Measurements from ENCODE around the gene COL23A1.

Gene COL23A1

DNA sequence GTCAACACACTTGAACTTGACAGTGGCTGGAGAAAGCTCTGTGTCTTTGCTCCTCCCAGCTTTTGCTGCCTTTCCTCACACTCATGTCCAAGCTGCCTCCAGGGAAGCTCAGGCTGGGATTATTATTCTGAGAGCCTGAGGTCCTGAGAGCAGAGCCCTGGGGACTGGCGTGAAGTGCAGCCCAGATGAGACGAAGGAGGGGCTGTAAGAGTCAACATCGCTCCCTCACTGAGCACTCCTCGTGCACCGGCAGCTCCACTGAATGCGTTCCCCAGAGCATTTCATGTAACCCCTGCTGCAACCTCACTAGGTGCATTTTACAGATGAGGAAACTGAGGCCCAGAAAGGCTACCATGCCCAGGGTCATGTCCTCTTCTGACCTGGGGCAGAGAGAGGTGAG lies 294.1 kb downstream of the COL23A1 start:
- H3K14ac ChIP-seq (ENCODE audit: low read length): no peak overlapping the region
- WGBS, 2 donors (ENCODE audit: extremely low coverage in 2 of 2, insufficient read length in 2 of 2, insufficient replicate concordance in 1 of 2): no CpG with 5 or more reads among the region's 6 CpGs
- H3K18ac ChIP-seq (ENCODE audit: low read length): no peak overlapping the region
- H3K36me3 ChIP-seq (replicated peaks in 1 of 2; ENCODE audit: control insufficient read depth in 2 of 2, insufficient read depth in 2 of 2, low read length in 2 of 2): no peaks in the 10 kb centered on the region
- no peak overlapping the region for H2AFZ ChIP-seq (ENCODE audit: low read length)
- no peak overlapping the region for H3K4me3 ChIP-seq (ENCODE audit: low read length in 2 of 2)
- no peak overlapping the region for H2BK120ac ChIP-seq (ENCODE audit: low read depth, low read length)
- no peak overlapping the region for H3K4me2 ChIP-seq (ENCODE audit: insufficient read depth, low read length, poor library complexity, severe bottlenecking)
- H3K9ac ChIP-seq (ENCODE audit: low read depth, low read length, poor library complexity): no peak overlapping the region
- H3K4ac ChIP-seq (ENCODE audit: low read length): no peak overlapping the region
- no peak overlapping the region for H2AK5ac ChIP-seq (ENCODE audit: low read depth, low read length)
- H4K91ac ChIP-seq (ENCODE audit: low read depth, low read length, poor library complexity): no peak overlapping the region
- no peak overlapping the region for H4K8ac ChIP-seq (ENCODE audit: low read depth, low read length)
- H3K79me1 ChIP-seq (ENCODE audit: low read depth, low read length): no peaks in the 10 kb centered on the region
- H3K27ac ChIP-seq (replicated peaks; ENCODE audit: low read length): no peak overlapping the region
- no peak overlapping the region for H3K23ac ChIP-seq (ENCODE audit: low read depth, low read length, poor library complexity)
- DNase-seq (ENCODE audit: low spot score): no peak
- H2BK12ac ChIP-seq (ENCODE audit: low read length): no peak overlapping the region
- peaks cover 0 to 5% of the 10 kb centered on the region in 2 donors for H3K9me3 ChIP-seq (replicated peaks in 1 of 2; ENCODE audit: control insufficient read depth in 2 of 2, insufficient read depth in 1 of 2, low read depth in 1 of 2, low read length in 2 of 2)
- no peaks in the 10 kb centered on the region for H3K27me3 ChIP-seq (ENCODE audit: control insufficient read depth in 3 of 3, insufficient read depth in 3 of 3, low read depth in 1 of 3, low read length in 3 of 3)
- H2BK5ac ChIP-seq (ENCODE audit: low read length): no peak overlapping the region
- H3K4me1 ChIP-seq (ENCODE audit: control insufficient read depth in 2 of 2, insufficient read depth in 1 of 2, low read depth in 1 of 2, low read length in 2 of 2): peaks cover 0 to 3% of the 10 kb centered on the region in 2 donors
- H2BK15ac ChIP-seq (ENCODE audit: low read length): no peak overlapping the region

DNA sequence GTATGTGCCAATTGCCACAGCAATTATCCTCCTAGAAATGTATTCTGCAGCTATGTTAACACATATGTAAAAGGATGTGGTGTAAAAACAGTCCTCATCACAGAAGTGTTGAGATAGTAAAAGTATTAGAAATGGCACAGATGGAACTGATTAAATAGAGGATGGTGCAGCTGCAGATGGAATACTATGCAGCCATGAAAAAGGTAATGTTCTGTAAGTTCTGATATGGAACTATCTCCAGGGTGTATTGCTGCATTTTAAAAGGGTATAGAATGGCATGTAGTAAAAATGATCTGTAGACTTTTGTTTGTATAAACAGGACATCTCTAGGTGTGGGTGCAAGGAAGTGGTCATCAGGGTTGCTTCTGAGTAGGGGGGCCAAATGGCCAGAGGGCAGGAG lies 294.6 kb downstream of the COL23A1 start:
- H3K14ac ChIP-seq (ENCODE audit: low read length): no peak overlapping the region
- no peak overlapping the region for H3K18ac ChIP-seq (ENCODE audit: low read length)
- no peak overlapping the region for H2BK15ac ChIP-seq (ENCODE audit: low read length)
- H3K36me3 ChIP-seq (replicated peaks in 1 of 2; ENCODE audit: control insufficient read depth in 2 of 2, insufficient read depth in 2 of 2, low read length in 2 of 2): no peaks in the 10 kb centered on the region
- H4K8ac ChIP-seq (ENCODE audit: low read depth, low read length): no peak overlapping the region
- H3K9ac ChIP-seq (ENCODE audit: low read depth, low read length, poor library complexity): no peak overlapping the region
- peaks cover 0 to under 1% of the 10 kb centered on the region in 2 donors for H3K9me3 ChIP-seq (replicated peaks in 1 of 2; ENCODE audit: control insufficient read depth in 2 of 2, insufficient read depth in 1 of 2, low read depth in 1 of 2, low read length in 2 of 2)
- H3K79me1 ChIP-seq (ENCODE audit: low read depth, low read length): no peaks in the 10 kb centered on the region
- no peak overlapping the region for H2BK12ac ChIP-seq (ENCODE audit: low read length)
- no peak overlapping the region for H2BK120ac ChIP-seq (ENCODE audit: low read depth, low read length)
- H3K4me3 ChIP-seq (ENCODE audit: low read length in 2 of 2): no peak overlapping the region
- H3K4ac ChIP-seq (ENCODE audit: low read length): no peak overlapping the region
- H3K27me3 ChIP-seq (ENCODE audit: control insufficient read depth in 3 of 3, insufficient read depth in 3 of 3, low read depth in 1 of 3, low read length in 3 of 3): no peaks in the 10 kb centered on the region
- H2BK5ac ChIP-seq (ENCODE audit: low read length): no peak overlapping the region
- no peak overlapping the region for H2AFZ ChIP-seq (ENCODE audit: low read length)
- no peak overlapping the region for H3K27ac ChIP-seq (replicated peaks; ENCODE audit: low read length)
- H2AK5ac ChIP-seq (ENCODE audit: low read depth, low read length): no peak overlapping the region
- DNase-seq (ENCODE audit: low spot score): no peak
- H3K4me1 ChIP-seq (ENCODE audit: control insufficient read depth in 2 of 2, insufficient read depth in 1 of 2, low read depth in 1 of 2, low read length in 2 of 2): peaks cover 0 to 4% of the 10 kb centered on the region in 2 donors
- no peak overlapping the region for H4K91ac ChIP-seq (ENCODE audit: low read depth, low read length, poor library complexity)
- H3K23ac ChIP-seq (ENCODE audit: low read depth, low read length, poor library complexity): no peak overlapping the region
- H3K4me2 ChIP-seq (ENCODE audit: insufficient read depth, low read length, poor library complexity, severe bottlenecking): no peak overlapping the region

DNA sequence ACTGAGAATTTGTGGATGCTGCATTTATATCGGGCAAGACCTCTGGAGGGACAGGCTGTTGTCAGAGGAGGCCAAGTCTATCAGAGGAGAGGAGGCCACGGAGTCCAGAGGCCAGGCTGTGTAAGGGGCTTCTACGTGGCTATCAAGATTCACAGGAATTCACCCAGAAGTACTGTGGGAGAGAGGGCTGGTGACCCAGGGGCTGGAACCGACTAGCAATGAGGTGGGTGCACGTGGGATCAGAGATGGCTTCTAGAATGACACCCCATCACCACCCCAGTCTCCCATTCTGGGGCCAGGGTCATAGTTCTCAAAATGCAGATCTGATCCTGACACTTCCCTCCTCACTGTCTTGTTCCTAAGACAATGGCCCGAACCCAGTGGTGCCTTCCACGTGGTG lies 296.4 kb downstream of the COL23A1 start:
- H3K9me3 ChIP-seq (replicated peaks in 1 of 2; ENCODE audit: control insufficient read depth in 2 of 2, insufficient read depth in 1 of 2, low read depth in 1 of 2, low read length in 2 of 2): no peaks in the 10 kb centered on the region
- H3K18ac ChIP-seq (ENCODE audit: low read length): peak overlapping the region; percentile 40
- H3K9ac ChIP-seq (ENCODE audit: low read depth, low read length, poor library complexity): no peak overlapping the region
- no peak overlapping the region for H3K27ac ChIP-seq (replicated peaks; ENCODE audit: low read length)
- no peak overlapping the region for H3K4me3 ChIP-seq (ENCODE audit: low read length in 2 of 2)
- no peak overlapping the region for H3K4ac ChIP-seq (ENCODE audit: low read length)
- H4K8ac ChIP-seq (ENCODE audit: low read depth, low read length): no peak overlapping the region
- no peak overlapping the region for H3K4me2 ChIP-seq (ENCODE audit: insufficient read depth, low read length, poor library complexity, severe bottlenecking)
- DNase-seq (ENCODE audit: low spot score): no peak
- peaks cover 0 to 2% (median 0%) of the 10 kb centered on the region in 3 experiments for H3K27me3 ChIP-seq (ENCODE audit: control insufficient read depth in 3 of 3, insufficient read depth in 3 of 3, low read depth in 1 of 3, low read length in 3 of 3)
- H2BK120ac ChIP-seq (ENCODE audit: low read depth, low read length): no peak overlapping the region
- H3K23ac ChIP-seq (ENCODE audit: low read depth, low read length, poor library complexity): no peak overlapping the region
- peak overlapping the region; percentile 85 for H2AK5ac ChIP-seq (ENCODE audit: low read depth, low read length)
- H2BK15ac ChIP-seq (ENCODE audit: low read length): no peak overlapping the region
- H2BK5ac ChIP-seq (ENCODE audit: low read length): no peak overlapping the region
- no peak overlapping the region for H3K14ac ChIP-seq (ENCODE audit: low read length)
- WGBS, 2 donors (ENCODE audit: extremely low coverage in 2 of 2, insufficient read length in 2 of 2, insufficient replicate concordance in 1 of 2): no CpG with 5 or more reads among the region's 7 CpGs
- H3K4me1 ChIP-seq (ENCODE audit: control insufficient read depth in 2 of 2, insufficient read depth in 1 of 2, low read depth in 1 of 2, low read length in 2 of 2): peaks cover 0 to 9% of the 10 kb centered on the region in 2 donors
- H3K36me3 ChIP-seq (replicated peaks in 1 of 2; ENCODE audit: control insufficient read depth in 2 of 2, insufficient read depth in 2 of 2, low read length in 2 of 2): no peaks in the 10 kb centered on the region
- H4K91ac ChIP-seq (ENCODE audit: low read depth, low read length, poor library complexity): no peak overlapping the region
- no peak overlapping the region for H2BK12ac ChIP-seq (ENCODE audit: low read length)
- H2AFZ ChIP-seq (ENCODE audit: low read length): no peak overlapping the region
- H3K79me1 ChIP-seq (ENCODE audit: low read depth, low read length): no peaks in the 10 kb centered on the region

DNA sequence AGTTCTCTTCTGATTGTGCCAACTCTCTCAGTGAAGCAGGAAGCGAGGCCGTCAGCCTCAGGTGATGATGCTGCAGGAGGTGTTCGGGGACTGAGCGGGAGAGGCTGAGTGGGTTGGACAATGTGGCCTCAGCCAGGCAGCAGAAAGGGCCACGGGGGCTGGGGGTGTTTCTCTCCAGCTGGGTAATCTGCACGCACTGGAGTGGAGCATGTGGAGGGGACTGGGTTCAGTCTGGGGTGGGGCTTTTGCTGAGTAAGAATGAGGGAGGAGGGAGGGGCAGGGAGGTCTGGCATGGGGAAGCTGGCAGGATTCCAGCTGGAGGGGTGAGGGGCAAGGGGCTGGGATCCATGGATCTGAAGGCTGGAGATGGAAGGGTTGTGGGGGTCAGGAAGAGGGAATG lies 296.8 kb downstream of the COL23A1 start:
- DNase-seq (ENCODE audit: low spot score): no peak
- no peak overlapping the region for H3K4me2 ChIP-seq (ENCODE audit: insufficient read depth, low read length, poor library complexity, severe bottlenecking)
- H3K4ac ChIP-seq (ENCODE audit: low read length): no peak overlapping the region
- H3K9me3 ChIP-seq (replicated peaks in 1 of 2; ENCODE audit: control insufficient read depth in 2 of 2, insufficient read depth in 1 of 2, low read depth in 1 of 2, low read length in 2 of 2): no peaks in the 10 kb centered on the region
- H3K27ac ChIP-seq (replicated peaks; ENCODE audit: low read length): no peak overlapping the region
- H3K79me1 ChIP-seq (ENCODE audit: low read depth, low read length): no peaks in the 10 kb centered on the region
- no peak overlapping the region for H2BK5ac ChIP-seq (ENCODE audit: low read length)
- peak overlapping the region; percentile 85 for H2AK5ac ChIP-seq (ENCODE audit: low read depth, low read length)
- H2BK12ac ChIP-seq (ENCODE audit: low read length): no peak overlapping the region
- no peak overlapping the region for H3K9ac ChIP-seq (ENCODE audit: low read depth, low read length, poor library complexity)
- H2AFZ ChIP-seq (ENCODE audit: low read length): no peak overlapping the region
- no CpG with 5 or more reads among the region's 6 CpGs for WGBS, 2 donors (ENCODE audit: extremely low coverage in 2 of 2, insufficient read length in 2 of 2, insufficient replicate concordance in 1 of 2)
- peaks cover 0 to 9% of the 10 kb centered on the region in 2 donors for H3K4me1 ChIP-seq (ENCODE audit: control insufficient read depth in 2 of 2, insufficient read depth in 1 of 2, low read depth in 1 of 2, low read length in 2 of 2)
- no peak overlapping the region for H4K8ac ChIP-seq (ENCODE audit: low read depth, low read length)
- H3K36me3 ChIP-seq (replicated peaks in 1 of 2; ENCODE audit: control insufficient read depth in 2 of 2, insufficient read depth in 2 of 2, low read length in 2 of 2): no peaks in the 10 kb centered on the region
- H2BK15ac ChIP-seq (ENCODE audit: low read length): no peak overlapping the region
- no peak overlapping the region for H2BK120ac ChIP-seq (ENCODE audit: low read depth, low read length)
- H4K91ac ChIP-seq (ENCODE audit: low read depth, low read length, poor library complexity): no peak overlapping the region
- H3K23ac ChIP-seq (ENCODE audit: low read depth, low read length, poor library complexity): no peak overlapping the region
- peaks cover 0 to 2% (median 0%) of the 10 kb centered on the region in 3 experiments for H3K27me3 ChIP-seq (ENCODE audit: control insufficient read depth in 3 of 3, insufficient read depth in 3 of 3, low read depth in 1 of 3, low read length in 3 of 3)
- no peak overlapping the region for H3K4me3 ChIP-seq (ENCODE audit: low read length in 2 of 2)
- peak overlapping the region; percentile 48 for H3K18ac ChIP-seq (ENCODE audit: low read length)
- no peak overlapping the region for H3K14ac ChIP-seq (ENCODE audit: low read length)

Measured in neuronal stem cell (in vitro differentiated cells).